SH-SY5Y (cell line): Measurements from ENCODE around the gene EPOP.

ENCODE experiments used
- GATA2 ChIP-seq: IDR thresholded peaks from 2 replicates; pipeline ENCODE4 v1.6.1; 2011; ENCODE audit warnings: mild to moderate bottlenecking, low read depth, low read length
- GATA3 ChIP-seq: IDR thresholded peaks from 2 replicates; pipeline ENCODE4 v1.6.1; 2011; ENCODE audit warnings: low read depth, mild to moderate bottlenecking, low read length, moderate library complexity

The EPOP gene

DNA sequence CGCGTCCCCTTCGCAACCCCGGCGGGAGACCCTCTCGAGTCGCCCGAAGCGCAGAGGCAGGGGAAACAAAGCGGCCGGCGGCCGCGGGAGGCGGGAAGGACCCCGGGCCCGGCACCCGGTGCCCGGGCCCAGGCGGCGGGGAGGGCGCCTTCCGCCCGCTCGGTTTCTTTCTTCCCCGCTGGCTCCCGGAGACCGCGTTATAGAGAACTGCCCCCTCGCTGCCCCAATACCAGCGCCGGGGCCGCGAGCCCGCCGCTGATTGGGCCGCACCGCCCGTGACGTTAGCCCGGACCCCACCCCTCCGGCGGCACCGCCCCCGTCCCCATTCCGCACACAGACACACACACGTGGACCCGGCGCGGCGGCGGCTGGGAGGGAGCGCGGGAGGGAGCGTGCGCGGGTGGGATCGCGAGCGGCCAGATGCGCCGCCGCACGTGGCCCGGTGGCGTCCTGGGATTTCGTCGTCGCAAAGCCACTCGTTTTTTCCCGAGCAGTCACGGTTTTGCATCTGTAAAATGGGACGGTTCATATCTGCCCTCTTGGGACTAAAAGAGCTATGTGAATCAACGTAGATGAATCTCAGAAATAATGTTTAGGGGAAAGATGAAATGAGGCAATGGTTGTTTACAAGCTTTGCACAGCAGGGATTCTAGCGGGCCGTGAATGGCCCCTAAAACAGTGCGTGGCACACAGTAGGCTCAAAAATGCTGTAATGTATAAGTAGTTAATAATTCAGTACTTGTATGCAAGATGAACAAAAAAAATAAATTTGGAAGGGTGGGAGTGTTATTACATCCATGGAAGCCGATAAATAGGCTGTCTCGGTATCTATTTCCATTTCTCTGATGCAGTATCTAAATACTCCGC is at the start of gene EPOP:
Gene EPOP (minus strand): TSS at position 209 of the 867 bp plus-strand sequence. CDS start 462 bp downstream, outside the sequence.
- no peak for TF ChIP-seq GATA2
- TF ChIP-seq GATA3, result no peak

DNA sequence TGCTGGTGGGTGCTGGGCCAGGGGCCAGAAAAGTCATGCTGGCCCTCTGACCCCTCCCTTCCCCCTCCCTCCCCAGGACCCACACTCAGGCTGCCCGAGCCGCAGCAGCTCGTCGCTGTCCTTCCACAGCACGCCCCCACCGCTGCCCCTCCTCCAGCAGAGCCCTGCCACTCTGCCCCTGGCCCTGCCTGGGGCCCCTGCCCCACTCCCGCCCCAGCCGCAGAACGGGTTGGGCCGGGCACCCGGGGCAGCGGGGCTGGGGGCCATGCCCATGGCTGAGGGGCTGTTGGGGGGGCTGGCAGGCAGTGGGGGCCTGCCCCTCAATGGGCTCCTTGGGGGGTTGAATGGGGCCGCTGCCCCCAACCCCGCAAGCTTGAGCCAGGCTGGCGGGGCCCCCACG is 47.0 kb upstream of the EPOP start:
- TF ChIP-seq GATA2 (no peak), GATA3 (no peak)

- no peak for TF ChIP-seq GATA3
- no peak for TF ChIP-seq GATA2
Observed at GRCh38 chr17:38720941-38721340, 46.2 kb upstream of the EPOP start.

DNA sequence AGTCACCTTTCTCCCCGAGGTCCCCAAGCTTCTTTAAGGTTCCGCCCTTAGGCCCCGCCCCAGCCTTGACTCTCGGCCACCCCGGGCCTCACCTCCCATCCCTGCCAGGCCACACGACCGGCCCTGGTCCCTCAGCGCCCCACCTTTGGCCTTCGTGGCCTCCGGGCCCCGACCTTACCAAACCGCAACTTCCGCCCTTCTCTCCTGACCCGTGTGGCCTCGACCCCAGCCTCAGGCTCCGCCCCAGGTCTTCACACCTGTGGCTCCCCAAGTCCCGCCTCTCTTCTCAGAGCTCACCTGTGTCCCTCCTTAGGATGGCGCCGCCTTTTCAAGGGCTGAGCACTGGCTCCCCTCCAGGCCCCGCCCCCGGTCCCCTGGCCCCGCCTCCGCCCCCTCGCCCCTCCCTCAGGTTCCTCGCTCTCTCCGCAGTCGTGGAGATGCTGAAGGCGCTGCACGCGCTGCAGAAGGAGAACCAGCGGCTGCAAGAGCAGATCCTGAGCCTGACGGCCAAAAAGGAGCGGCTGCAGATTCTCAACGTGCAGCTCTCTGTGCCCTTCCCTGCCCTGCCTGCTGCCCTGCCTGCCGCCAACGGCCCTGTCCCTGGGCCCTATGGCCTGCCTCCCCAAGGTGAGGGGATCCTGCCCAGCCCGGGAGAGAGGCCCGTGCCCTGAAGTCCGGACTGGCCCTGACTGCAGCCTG is 45.3 kb upstream of the EPOP start:
- no peak for TF ChIP-seq GATA3
- TF ChIP-seq GATA2, result no peak

DNA sequence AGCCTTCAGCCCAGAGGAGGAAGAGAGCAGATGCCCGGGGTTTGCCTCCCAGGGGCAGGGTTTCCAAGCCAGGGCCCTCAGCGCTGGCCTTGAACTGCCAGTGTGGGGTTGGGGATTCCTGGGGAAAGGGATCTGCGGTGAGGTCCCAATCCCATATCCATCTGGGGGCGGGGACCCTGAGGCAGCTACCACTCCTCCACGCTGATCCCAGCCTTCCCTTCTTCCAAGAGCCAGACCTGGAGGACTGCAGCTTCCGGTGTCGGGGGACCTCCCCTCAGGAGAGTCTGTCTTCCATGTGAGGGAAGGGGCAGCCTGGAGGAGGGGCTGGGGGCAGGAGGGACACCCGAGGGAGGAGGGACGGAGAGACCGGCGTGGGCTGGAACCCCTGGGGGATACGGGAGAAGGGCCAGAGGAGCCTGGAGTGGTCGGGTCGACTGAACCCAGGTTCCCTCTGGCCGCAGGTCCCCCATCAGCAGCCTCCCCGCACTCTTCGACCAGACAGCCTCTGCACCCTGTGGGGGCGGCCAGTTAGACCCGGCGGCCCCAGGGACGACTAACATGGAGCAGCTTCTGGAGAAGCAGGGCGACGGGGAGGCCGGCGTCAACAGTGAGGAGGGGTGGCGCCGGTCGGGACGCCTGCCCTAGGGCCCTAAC is 44.7 kb upstream of the EPOP start:
- no peak for TF ChIP-seq GATA3
- TF ChIP-seq GATA2, result no peak

GRCh38 chr17:38717139-38717745 is 42.5 kb upstream of the EPOP start:
- TF ChIP-seq GATA3 (no peak), GATA2 (no peak)

DNA sequence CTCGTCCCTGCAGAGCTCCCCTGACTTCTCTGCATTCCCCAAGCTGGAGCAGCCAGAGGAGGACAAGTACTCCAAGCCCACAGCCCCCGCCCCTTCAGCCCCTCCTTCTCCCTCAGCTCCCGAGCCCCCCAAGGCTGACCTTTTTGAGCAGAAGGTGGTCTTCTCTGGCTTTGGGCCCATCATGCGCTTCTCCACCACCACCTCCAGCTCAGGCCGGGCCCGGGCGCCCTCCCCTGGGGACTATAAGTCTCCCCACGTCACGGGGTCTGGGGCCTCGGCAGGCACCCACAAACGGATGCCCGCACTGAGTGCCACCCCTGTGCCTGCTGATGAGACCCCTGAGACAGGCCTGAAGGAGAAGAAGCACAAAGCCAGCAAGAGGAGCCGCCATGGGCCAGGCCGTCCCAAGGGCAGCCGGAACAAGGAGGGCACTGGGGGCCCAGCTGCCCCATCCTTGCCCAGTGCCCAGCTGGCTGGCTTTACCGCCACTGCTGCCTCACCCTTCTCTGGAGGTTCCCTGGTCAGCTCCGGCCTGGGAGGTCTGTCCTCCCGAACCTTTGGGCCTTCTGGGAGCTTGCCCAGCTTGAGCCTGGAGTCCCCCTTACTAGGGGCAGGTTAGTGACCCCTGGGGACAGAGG is 41.7 kb upstream of the EPOP start:
- no peak for TF ChIP-seq GATA3
- TF ChIP-seq GATA2, result no peak

- TF ChIP-seq GATA3, result no peak
- no peak for TF ChIP-seq GATA2
Observed at GRCh38 chr17:38715216-38715943, 40.6 kb upstream of the EPOP start.

- no peak for TF ChIP-seq GATA2
- TF ChIP-seq GATA3, result no peak
Observed at GRCh38 chr17:38713456-38714075, 38.8 kb upstream of the EPOP start.

DNA sequence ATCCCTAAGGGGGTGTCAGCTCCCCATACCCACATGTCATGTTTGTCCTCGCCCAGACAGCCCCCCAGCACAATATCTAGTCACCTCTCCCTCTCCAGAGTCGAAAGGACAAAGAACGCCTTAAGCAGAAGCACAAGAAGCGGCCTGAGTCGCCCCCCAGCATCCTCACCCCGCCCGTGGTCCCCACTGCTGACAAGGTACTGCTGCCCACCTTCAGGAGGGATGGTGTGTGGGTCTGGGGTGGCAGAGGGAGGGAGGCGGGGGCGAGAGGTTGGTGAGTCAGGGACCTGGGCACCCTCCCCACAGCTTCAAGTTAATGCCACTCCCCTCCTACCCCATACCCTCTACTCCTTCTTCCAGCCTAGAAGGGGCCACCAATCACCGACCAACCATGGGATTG is 37.8 kb upstream of the EPOP start:
- TF ChIP-seq GATA2 (no peak), GATA3 (no peak)

GRCh38 chr17:38711792-38712571 is 37.2 kb upstream of the EPOP start:
- no peak for TF ChIP-seq GATA2
- TF ChIP-seq GATA3, result no peak

DNA sequence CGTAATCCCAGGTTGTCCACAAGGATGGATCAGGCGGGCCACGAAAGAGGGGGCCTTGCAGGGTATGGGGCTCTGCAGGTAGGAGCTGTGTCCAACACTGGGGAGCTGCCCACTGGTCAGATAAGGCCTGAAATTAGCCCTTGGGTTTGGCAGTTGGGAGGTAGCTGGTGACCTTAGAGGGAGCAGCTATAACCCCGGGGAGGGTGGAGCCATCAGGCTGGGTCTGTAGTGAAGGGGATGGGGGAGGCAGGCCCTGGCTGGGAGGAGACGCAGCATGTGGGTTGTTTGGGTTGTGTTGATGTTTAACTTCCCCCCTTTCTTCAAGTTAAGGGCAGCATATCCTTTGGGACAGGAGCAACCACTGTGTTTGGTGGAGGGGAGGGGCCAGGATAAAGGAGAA is 36.2 kb upstream of the EPOP start:
- no peak for TF ChIP-seq GATA3
- TF ChIP-seq GATA2, result no peak

- TF ChIP-seq GATA2, result no peak
- no peak for TF ChIP-seq GATA3
Observed at GRCh38 chr17:38710604-38710962, 35.8 kb upstream of the EPOP start.
